ENCODE results near the gene MTAP.
"Not testable (repeated sequence)": the region's sequence is repeated elsewhere in the genome, so short reads cannot be mapped to it uniquely, and the experiment has no call there.

The MTAP gene

DNA sequence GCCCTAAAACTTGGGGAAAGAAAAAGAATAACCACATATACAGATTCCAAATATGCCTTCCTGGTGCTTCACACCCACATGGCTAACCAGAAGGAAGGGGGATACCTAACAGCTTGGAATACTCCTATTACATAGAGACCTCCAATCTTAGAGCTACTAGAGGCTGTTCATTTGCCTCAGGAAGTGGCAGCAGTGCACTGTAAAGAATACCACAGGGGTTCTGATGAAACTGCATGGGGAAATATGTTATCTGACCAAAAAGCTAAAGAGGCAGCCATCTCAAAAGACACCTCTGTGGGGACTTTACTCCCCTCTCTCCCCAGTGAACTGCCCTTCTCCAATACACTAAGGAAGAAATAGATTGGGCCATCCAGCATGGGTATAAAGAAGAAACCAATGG, 125.3 kb downstream of the MTAP start:
- no peak for DNase-seq

DNA sequence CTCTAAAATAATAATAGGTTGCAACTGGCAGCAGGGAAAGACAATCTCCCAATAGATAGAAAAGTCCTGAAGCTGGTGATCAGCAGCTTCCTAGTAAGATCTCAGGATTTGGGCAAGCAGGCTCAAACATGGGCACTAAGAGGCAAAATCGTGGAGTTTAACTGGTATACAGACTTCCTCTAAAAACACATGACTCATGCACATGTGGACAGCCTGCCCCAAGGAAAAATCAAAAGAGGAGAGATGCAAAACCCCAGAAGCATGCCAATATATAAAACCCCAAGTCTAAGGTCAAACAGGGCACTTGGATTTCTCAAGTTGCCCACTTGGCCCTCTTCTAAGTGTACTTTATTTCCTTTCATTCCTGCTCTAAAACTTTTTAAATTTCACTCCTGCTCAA, 129.0 kb downstream of the MTAP start:
- DNase-seq = no peak

DNA sequence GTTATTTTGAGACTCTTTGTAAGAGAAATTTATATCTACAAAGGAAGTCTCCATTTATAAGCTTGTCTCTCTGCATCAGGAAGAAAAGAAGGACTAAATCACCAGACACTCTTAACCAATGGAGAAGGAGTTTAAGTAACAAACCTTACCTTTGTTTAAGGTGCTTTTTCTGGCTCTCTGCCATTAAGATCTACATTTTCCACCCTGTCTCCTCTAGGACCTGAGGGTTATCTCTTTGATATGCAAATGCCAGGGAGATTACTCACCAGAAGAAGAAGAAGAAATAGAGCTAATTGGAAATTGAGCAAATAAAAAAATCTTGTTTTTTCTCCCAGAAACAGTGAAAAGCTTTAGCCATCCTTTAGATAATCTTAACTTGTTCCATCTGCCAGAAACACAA, 130.8 kb downstream of the MTAP start:
- no peak for DNase-seq

DNA sequence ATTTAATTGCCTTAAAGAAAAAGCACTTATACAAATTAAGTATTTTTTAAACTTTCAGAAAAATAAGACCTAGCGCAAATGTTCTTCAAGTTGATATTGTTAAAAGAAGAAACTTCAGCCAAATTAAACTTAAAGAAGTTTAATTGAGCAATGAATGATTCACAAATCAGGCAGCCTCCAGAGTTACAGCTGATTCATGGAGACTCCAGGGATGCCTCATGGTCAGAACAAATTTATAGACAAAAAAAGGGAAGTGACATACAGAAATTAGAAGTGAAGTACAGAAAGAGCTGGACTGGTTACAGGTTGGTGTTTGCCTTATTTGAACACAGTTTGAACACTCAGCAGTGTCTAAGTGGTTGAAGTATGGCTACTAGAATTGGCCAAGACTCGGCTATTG, 131.4 kb downstream of the MTAP start:
- no peak for DNase-seq

DNA sequence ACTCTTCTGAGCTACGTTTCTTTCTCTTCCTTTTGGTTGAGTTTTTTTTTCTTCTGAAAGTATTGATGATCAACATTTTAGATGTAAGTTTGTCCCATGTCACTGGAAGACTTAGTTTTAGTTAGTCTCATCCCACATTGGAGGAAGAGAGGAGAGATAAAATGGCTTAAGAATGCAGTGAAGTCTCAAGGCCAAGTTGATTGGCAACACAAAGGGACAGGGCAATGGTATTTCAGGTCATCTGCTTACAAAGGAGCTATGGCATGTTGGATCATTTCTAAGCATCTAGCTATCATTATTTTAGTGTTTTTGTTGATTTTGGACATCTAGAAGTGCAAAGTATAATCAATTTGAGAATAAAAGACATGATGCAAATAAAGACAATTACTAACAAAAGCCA, 133.2 kb downstream of the MTAP start:
- DNase-seq = no peak

DNA sequence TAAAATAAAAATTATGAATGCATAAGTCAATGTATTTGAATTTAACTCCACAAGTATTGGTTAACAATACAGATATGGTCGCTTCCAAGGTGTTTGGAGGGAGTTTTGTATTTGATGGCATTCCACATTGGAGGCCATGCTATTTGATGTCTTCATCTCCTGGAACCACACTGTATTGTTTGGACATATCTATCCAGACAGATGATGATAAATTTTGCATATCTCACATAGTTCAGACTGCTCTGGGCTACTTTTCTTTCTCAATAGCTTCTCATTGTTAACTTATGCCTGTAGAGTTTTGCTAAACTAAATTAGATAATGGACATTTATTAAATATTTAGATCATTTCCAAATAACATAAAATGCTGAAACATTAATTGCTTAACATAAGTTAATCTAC, 133.7 kb downstream of the MTAP start:
- no peak for DNase-seq

DNA sequence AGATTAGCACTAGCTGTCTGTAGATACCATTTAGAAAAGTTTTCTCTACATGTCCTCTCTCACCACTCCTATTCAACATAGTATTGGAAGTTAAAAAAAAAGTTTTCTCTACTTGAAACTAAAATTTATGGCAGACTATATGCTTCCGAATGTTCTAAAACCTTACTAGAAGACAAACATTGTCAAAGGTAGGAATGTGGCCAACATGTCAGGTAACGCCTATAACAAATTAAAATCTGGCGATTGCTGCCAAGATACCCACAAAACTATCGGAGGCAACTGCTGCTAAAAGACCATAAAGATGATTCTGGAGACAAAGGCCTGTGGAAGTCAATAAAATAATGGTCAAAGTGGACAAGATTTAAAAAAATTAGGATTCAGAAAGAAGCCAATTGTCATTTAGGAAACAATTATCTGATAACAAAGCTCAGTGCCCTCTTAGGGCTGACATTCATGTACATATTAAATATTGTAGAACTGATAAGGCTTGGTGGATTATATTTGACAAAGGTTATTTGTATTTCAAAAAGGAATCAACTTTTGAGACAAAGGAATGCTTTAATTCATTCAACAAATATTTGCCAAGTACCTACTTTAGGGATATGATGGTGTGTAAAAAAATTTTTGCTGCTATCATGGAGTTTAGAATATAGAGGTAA, 139.0 kb downstream of the MTAP start:
- no peak for DNase-seq

DNA sequence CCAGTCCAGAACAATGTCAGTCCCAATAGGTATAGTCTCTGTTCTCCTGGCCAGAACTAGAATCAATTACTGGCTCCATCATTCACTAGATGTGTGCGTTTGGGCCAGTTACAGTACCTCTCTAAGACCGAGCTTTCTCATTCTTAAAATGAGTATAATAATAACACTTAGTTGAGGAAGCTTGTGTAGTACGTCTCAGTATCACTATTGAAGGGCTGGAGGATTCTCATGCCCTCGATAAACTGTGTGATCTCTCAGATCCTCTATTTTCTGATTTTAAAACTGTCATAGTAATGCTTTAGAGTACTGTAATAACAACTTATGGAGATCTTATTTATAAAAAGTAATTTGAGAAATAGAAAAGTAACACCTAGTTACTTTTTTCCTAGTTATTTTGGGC, 141.0 kb downstream of the MTAP start:
- no peak for DNase-seq

DNA sequence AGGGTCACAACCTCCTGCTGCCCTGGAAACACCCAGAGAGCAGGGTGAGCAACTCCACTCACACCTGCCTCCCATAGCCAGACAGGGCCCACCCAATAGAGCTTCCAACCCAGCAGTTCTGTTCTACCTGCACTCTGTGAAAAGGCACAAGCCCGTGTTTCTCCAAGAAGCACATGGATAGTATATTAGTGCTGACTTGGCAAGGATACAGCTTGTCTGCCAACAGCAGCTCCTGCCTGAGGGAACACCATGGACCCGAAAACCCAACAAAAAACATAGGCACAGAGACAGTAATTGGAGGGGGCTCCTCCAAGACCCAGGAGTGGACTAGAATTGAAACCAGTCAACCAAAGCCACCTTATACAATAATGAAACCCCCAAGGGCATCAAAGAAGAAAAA, 143.2 kb downstream of the MTAP start:
- no peak for DNase-seq

DNA sequence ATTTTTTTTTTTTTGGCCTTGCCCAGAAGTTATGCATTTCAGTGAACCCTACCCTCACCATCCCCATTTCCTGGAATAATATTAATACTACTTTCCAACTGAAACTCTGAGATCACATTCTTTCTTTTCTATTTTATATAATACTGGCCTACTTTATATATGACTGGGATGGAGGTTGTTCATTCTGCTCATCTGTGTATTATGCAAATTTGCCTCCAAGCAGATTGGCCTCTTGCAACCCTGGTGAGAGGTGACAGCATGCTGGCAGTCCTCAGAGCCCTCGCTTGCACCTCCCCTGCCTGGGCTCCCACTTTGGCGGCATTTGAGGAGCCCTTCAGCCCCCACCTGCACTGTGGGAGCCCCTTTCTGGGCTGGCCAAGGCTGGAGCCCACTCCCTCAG, 156.4 kb downstream of the MTAP start:
- DNase-seq = no peak

DNA sequence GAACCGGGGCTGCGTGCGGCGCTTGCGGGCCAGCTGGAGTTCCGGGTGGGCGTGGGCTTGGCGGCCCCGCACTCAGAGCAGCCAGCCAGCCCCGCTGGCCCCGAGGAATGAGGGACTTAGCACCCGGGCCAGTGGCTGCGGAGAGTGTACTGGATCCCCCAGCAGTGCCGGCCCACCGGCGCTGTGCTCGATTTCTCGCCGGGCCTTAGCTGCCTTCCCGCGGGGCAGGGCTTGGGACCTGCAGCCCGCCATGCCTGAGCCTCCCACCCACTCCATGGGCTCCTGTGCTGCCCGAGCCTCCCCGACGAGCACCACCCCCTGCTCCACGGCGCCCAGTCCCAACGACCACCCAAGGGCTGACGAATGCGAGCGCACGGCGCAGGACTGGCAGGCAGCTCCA, 156.8 kb downstream of the MTAP start:
- DNase-seq = not testable (repeated sequence)

DNA sequence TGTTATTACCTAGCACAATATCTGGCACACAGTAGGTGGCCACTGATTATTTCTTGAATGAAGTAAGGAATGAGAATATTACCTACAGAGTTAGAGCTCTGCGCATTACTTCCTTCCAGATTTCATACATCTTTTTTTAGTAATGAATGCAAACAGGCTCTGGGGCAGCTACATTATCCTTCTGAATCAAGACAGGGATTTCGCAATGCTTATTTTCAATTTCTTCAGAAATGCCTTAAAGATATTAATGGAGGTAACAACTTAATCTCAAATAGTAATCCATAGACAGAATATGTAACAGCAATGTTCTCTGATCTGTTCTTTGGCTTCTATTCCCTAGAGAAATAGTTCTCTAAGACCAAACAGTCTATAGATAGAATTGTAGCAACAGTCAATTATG, 159.1 kb downstream of the MTAP start:
- no peak for DNase-seq

DNA sequence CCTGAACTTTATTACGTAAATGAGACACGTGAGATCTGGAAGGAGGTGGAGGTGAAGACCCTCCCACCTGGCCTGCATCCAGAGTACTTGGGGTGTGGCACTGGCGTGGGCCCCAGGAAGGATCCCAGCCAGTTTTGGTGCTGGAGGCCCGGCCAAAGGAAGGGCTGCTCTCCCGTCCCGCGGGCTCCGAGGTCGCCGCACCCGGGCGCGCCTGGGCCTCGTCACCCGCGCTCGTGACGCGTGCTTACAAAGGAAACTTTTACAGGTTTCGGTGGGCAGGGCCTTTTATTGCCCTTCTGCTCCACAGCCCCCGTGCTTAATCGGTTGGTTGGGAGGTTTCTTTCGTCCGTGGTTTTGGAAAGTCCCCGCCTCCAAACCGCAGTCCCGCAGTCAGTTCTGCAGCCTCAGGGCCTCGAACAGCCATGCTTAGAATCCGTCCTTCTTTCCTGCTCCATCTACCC, 162.5 kb downstream of the MTAP start:
- no peak for DNase-seq

DNA sequence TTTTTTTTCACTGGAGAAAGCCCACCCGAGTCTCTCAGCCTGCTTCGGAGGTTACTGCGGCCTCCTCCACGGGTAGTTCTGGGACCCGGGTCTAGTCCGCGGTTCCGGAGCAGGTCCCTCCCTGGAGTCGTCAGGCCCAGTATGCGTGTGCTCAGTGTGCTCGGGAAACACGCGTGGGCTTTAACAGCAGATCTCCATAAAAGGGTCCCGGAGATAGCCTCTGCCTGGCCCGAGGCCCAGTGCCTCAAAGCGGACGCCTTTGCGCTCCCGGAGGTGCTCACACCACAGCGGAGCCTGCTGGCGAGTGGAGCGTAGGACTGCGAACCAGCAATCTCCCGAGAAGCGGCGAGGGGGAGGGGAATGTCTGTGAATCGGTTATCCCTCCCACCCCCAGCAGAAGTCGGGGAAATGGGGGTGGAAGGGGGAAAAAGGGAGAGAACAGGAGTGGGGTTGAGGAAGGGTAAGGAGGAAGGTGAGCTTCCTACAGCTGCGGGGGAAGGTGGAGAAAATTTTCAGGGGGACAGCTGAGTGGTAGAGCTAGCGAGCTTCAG, 163.0 kb downstream of the MTAP start:
- DNase-seq = peak in 1 of 4 experiments; percentile 12

DNA sequence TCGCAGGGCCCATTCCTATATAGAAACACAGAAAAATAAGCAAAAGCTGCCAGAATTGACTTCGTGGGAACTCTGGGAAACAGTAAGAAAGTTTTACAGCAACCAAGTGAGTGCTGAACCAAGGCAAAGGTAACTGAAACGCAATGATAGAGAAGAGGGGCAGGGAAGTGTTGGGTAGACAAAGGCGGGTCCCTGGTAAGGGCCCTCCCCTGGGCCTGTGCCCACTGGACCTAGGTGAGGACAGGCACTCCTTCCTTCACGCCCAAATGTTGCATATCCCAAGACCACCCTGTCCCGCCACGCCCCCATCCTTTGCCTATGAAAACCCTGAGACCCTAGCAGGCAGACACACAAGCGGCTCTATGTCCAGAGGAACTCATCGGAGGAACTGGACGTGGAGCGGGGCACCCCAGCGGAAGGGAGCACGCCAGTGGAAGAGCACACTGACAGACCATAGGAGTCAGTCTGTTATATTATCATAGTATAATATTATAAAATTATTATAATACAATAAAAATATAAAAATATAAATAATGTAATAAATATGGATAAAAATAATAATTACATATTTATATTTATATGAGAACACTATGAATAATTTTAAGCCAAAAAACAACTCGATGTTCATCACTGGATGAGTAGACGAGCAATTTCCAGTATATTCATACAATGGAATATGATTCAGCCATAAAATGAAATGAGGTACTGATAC, 163.9 kb downstream of the MTAP start:
- no peak for DNase-seq

DNA sequence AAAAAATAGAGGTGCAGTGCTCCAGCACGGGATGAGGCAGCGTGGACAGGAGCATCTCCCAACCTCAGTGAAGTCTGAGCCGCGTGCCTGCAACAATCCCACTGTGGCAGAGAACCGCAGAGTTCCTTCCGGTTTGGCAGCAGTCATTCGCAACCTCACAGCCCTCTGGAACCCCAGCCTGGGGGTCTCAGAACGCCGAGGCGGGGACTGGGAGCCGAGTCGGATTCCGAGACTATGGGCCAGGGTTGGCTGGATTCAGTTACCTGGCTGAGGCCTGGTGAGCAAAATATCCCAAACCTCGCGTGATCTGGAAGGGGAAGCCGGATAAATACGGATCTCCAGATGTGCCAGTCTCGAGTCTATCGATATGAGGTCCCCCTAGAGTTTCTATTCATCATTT, 164.7 kb downstream of the MTAP start:
- DNase-seq = no peak

DNA sequence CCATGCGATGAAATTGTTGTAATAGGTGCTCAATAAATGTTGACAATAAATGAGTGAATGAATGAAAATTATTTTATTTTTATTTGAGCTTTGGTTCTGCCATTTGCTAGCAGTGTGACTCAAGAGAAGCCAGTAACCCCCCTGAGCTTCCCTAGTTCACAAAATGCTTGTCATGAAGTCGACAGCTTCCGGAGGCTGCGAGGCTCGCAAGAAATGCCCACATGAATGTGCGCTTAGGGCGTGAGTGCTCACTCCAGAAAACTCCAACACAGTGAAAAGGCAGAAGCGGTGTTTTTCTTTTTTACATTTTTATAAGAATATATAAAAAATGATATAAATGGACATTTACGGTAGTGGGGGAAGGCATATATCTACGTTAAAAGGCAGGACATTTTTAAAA, 165.3 kb downstream of the MTAP start:
- no peak for DNase-seq

DNA sequence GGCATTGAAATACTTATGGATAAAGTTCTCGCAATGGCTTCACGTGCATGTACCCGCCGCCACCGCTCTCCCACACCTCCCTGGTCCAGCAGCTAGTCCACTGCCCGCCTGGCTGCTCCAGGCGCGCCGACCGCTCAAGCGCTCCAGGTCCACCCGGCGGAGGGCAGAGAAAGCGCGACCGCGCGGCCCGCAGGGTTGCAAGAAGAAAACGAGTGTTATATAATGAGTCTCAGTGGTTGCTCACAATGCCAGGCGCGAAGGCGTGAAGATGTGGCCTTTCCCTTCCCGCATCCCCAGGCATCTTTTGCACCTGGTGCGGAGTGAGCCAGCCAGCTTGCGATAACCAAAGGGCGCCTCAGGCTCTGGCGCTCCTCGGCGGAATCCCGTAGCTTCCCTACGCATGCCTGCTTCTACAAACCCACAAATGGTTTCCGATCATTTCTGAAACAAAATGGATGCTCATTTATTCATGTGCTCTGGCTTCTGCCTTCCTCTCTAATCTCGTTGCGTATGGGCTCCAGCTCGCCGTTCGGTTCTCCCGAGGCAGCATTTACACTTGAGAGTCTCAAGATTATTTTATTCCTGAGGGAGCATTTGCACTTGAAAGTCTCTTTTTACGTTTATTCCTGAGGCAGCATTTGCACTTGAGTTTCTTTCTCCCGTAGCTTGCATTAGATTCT, 166.0 kb downstream of the MTAP start:
- DNase-seq = no peak

DNA sequence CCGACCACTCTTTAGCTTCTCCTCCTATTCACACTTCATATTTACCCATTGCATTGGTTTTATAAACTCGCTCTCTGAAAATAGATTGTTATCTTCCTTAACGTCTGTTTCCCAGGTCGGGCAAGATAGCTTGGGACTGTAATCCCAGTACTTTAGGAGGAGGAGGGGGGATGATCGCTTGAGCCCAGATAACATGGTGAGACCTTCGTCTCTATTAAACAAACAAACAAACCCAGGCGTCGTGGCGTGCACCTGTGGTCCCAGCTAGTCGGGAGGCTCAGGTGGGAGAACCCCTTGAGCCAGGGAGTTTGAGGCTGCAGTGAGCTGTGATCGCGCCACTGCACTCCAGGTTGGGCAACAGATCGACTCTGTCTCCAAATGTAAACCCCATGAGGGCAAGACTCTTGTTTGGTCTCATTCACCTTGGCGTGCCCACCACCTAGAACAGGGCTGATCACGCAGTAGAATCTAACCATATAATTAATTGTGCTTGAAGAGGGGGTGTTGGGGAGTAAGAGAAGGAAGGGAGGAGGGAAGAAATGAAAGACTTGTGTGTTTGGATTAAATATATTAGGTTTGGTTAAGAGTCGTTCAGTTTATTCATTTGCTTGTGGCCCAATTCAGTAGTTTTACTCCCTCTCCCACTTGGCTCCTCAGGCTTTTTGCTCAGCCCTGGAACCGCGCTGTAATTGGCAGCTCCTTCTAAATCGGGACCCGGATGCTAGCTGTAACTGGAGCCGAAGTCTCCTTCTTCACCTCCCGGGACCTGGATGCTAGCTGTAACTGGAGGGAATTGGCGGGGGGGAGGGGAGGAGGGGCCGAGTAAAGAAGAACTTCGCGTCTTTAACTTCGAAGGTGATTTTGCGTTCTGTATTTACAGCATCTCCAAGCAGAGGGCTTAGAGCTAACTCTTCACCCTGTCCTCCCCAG, 166.8 kb downstream of the MTAP start:
- DNase-seq = no peak

DNA sequence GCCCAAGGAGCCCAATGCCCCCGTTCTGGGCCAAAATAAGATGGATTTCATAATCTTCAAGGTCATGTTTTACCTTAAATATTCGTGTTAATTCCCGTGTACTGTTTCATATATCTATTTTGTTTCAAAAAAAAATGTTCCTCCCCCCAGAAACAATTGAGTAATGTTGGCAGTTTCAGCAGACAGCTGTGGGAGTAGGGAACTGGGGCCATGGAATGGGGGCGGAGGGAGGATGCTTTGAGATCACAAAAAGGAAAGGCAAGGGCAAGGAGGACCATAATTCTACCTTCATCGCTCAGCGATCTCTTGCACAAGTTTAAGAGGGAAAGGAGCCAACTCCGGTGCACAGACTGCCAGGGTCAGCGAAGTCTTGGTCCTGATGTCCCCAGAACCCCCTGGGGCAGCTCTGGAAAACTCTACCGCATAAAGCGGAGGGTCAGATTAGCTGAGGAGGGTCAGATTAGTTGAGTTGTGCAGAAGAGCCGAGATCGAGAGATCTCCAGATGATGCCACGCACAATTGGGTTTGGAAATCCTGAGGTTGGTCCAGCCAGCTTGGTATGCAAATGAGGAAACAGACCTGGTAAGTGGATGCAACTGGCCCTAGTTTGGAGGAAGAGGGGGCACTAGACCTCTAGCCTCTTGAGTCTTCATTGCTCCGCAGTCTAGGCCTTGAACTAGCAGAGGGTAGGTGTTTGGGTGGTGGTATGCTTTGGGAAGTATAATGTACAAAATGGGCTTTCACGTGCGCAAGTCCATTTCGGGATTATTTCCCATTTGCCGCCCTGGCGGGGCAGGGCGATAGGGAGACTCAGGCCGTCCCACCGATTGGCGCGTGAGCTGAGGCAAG, 167.7 kb downstream of the MTAP start:
- no peak for DNase-seq

DNA sequence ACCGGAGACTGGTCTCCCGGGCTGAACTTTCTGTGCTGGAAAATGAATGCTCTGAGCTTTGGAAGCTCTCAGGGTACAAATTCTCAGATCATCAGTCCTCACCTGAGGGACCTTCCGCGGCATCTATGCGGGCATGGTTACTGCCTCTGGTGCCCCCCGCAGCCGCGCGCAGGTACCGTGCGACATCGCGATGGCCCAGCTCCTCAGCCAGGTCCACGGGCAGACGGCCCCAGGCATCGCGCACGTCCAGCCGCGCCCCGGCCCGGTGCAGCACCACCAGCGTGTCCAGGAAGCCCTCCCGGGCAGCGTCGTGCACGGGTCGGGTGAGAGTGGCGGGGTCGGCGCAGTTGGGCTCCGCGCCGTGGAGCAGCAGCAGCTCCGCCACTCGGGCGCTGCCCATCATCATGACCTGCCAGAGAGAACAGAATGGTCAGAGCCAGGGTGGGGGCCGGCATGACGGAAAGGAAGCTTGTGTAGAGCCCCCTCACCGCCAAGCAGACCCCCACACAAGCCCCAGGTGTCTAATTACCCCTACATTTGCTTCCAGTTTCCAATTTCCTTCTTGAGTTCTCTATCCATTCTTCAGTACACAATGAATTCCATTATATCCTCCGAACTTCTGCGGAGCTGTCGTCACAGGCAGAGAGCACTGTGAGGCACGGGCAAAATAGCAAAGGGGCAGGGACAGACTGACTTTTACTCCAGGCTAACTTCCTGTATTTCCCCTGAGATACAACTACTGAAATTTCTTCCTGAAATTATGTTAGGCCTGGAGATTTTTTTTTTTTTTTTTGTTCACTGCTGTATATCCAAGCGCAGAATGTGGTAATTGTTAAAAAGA, 168.6 kb downstream of the MTAP start:
- no peak for DNase-seq

Data from activated CD4-positive, CD25-positive, alpha-beta regulatory T cell (primary cell).